ENCODE results near the gene SLC4A5.
A peak's percentile ranks its signal among the peaks of the same experiment; 100 is the strongest.

SLC4A5 gene

GRCh38 chr2:74385396-74385795, 42.2 kb upstream of the SLC4A5 start:
- no peak overlapping the region for H3K4me3 ChIP-seq (ENCODE audit: control insufficient read depth, low read depth, low read length)
- no peak for DNase-seq (ENCODE audit: low read depth)
- no peak for TF ChIP-seq CTCF (IDR thresholded peaks at IDR 0.05; ENCODE audit: control insufficient read depth, insufficient read depth, low read depth, low read length, missing control alignments)

- no peak overlapping the region for H3K4me3 ChIP-seq (ENCODE audit: control insufficient read depth, low read depth, low read length)
- TF ChIP-seq CTCF (IDR thresholded peaks at IDR 0.05; ENCODE audit: control insufficient read depth, insufficient read depth, low read depth, low read length, missing control alignments), result no peak
- no peak for DNase-seq (ENCODE audit: low read depth)
These were observed 40.8 kb upstream of the SLC4A5 start for GRCh38 chr2:74384051-74384450.

GRCh38 chr2:74383254-74383653, 40.0 kb upstream of the SLC4A5 start:
- no peak overlapping the region for H3K4me3 ChIP-seq (ENCODE audit: control insufficient read depth, low read depth, low read length)
- DNase-seq (ENCODE audit: low read depth), result peak; percentile 27
- no peak for TF ChIP-seq CTCF (IDR thresholded peaks at IDR 0.05; ENCODE audit: control insufficient read depth, insufficient read depth, low read depth, low read length, missing control alignments)

GRCh38 chr2:74381751-74382150, 38.5 kb upstream of the SLC4A5 start:
- TF ChIP-seq CTCF (IDR thresholded peaks at IDR 0.05; ENCODE audit: control insufficient read depth, insufficient read depth, low read depth, low read length, missing control alignments), result no peak
- no peak overlapping the region for H3K4me3 ChIP-seq (ENCODE audit: control insufficient read depth, low read depth, low read length)
- no peak for DNase-seq (ENCODE audit: low read depth)

GRCh38 chr2:74379851-74380789, 36.9 kb upstream of the SLC4A5 start, which contains the start of gene DCTN1:
DCTN1 (minus strand) TSS chr2:74380311; CDS start chr2:74380037, 274 bp downstream.
- H3K4me3 ChIP-seq (ENCODE audit: control insufficient read depth, low read depth, low read length), result peak within 1 kb of the TSS; percentile 40
- DNase-seq (ENCODE audit: low read depth), result peak; percentile 14

GRCh38 chr2:74378007-74378406, 34.8 kb upstream of the SLC4A5 start:
- no peak for TF ChIP-seq CTCF (IDR thresholded peaks at IDR 0.05; ENCODE audit: control insufficient read depth, insufficient read depth, low read depth, low read length, missing control alignments)
- DNase-seq (ENCODE audit: low read depth), result no peak
- no peak overlapping the region for H3K4me3 ChIP-seq (ENCODE audit: control insufficient read depth, low read depth, low read length)

More at GRCh38 chr2:74379851-74380789, 36.9 kb upstream of the SLC4A5 start, which contains the start of gene DCTN1:
- TF ChIP-seq CTCF (IDR thresholded peaks at IDR 0.05; ENCODE audit: control insufficient read depth, insufficient read depth, low read depth, low read length, missing control alignments), result no peak

Data from AG09309 (cell line).